PFSK-1 (cell line): Measurements from ENCODE around the gene CRIP1.

Experiments
- FOXP2 ChIP-seq: optimal IDR thresholded peaks from 2 replicates; pipeline ENCODE3; 2011; ENCODE audit warnings: borderline replicate concordance, control low read depth, inconsistent platforms; ENCODE audit not compliant: insufficient read depth; ENCODE audit errors: extremely low read length, extremely low read depth
- POLR2AphosphoS5 ChIP-seq: IDR thresholded peaks from 2 replicates; pipeline ENCODE4 v1.6.1; 2012; ENCODE audit warnings: low read depth, mild to moderate bottlenecking, control low read depth, low read length, moderate library complexity
- SIN3A ChIP-seq: IDR thresholded peaks from 2 replicates; pipeline ENCODE4 v1.6.1; 2012; ENCODE audit warnings: mild to moderate bottlenecking, low read length, moderate library complexity, borderline replicate concordance; ENCODE audit not compliant: insufficient read depth
- TAF1 ChIP-seq: IDR thresholded peaks from 2 replicates; pipeline ENCODE4 v1.6.1; 2012; ENCODE audit warnings: low read length, control low read depth, borderline replicate concordance; ENCODE audit not compliant: insufficient read depth
- TF ChIP-seq, protein P1 (sequence below), 2 experiments: IDR thresholded peaks; 2 replicates each; pipeline versions ENCODE4 v1.6.1 to v1.8.0; 2011 to 2012; ENCODE audit warnings: low read depth in 2 of 2, low read length in 2 of 2, control low read depth in 1 of 2, inconsistent platforms in 1 of 2, mild to moderate bottlenecking in 1 of 2, moderate library complexity in 1 of 2; ENCODE audit not compliant: insufficient read depth in 1 of 2

The CRIP1 gene

GRCh38 chr14:105456736-105457617 lies 29.7 kb upstream of the CRIP1 start:
- no peak for TF ChIP-seq FOXP2
- TF ChIP-seq, protein P1, sequence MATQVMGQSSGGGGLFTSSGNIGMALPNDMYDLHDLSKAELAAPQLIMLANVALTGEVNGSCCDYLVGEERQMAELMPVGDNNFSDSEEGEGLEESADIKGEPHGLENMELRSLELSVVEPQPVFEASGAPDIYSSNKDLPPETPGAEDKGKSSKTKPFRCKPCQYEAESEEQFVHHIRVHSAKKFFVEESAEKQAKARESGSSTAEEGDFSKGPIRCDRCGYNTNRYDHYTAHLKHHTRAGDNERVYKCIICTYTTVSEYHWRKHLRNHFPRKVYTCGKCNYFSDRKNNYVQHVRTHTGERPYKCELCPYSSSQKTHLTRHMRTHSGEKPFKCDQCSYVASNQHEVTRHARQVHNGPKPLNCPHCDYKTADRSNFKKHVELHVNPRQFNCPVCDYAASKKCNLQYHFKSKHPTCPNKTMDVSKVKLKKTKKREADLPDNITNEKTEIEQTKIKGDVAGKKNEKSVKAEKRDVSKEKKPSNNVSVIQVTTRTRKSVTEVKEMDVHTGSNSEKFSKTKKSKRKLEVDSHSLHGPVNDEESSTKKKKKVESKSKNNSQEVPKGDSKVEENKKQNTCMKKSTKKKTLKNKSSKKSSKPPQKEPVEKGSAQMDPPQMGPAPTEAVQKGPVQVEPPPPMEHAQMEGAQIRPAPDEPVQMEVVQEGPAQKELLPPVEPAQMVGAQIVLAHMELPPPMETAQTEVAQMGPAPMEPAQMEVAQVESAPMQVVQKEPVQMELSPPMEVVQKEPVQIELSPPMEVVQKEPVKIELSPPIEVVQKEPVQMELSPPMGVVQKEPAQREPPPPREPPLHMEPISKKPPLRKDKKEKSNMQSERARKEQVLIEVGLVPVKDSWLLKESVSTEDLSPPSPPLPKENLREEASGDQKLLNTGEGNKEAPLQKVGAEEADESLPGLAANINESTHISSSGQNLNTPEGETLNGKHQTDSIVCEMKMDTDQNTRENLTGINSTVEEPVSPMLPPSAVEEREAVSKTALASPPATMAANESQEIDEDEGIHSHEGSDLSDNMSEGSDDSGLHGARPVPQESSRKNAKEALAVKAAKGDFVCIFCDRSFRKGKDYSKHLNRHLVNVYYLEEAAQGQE (IDR thresholded peaks at IDR 0.05; ENCODE audit: insufficient read depth in 1 of 2, low read depth in 2 of 2, low read length in 2 of 2): no peak
- TF ChIP-seq SIN3A: no peak
- TF ChIP-seq POLR2AphosphoS5: no peak
- no peak for TF ChIP-seq TAF1

DNA sequence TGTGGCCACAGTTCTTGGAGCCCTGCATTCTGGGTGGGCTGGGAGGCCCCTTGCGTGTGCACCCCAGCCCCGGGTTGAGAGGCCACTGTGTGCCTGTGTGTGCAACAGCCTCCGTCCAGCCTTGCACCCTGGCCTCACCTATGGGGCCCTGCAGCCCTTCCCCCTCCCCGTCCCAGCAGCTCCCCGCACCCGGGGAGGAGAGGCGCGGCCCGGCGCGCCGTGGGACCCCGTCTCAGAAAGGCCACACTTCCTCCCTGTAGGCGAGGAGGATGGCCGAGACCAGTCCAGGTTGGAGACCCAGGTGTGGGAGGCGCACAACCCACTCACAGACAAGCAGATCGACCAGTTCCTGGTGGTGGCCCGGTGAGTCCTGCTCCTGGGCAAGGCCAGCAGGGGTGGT lies 28.7 kb upstream of the CRIP1 start:
- TF ChIP-seq POLR2AphosphoS5 (no peak), FOXP2 (no peak), TAF1 (no peak)
- TF ChIP-seq, protein P1 (IDR thresholded peaks at IDR 0.05; ENCODE audit: insufficient read depth in 1 of 2, low read depth in 2 of 2, low read length in 2 of 2): no peak

DNA sequence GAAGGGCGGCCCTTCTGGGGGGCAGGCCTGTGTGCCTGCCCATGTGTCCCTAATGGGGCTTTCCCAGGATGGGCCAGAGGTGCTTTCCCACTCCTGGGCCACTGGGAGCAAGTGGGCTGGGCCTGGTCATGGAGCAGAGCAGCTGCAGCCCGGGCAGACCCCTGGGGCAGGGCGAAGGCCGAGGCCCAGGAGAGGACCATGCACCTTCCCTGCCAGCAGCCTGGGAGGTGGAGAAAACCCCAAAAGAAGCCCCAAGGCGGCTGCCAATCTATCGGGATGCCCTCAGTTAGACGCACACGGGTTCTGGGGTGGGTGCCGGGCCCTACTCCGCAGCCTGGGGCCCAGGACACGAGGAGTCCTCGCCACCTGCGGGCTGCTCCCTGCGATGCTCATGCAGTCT lies 28.1 kb upstream of the CRIP1 start:
- TF ChIP-seq SIN3A (no peak), POLR2AphosphoS5 (no peak), FOXP2 (no peak), TAF1 (no peak)
- TF ChIP-seq, protein P1 (IDR thresholded peaks at IDR 0.05; ENCODE audit: insufficient read depth in 1 of 2, low read depth in 2 of 2, low read length in 2 of 2): no peak

DNA sequence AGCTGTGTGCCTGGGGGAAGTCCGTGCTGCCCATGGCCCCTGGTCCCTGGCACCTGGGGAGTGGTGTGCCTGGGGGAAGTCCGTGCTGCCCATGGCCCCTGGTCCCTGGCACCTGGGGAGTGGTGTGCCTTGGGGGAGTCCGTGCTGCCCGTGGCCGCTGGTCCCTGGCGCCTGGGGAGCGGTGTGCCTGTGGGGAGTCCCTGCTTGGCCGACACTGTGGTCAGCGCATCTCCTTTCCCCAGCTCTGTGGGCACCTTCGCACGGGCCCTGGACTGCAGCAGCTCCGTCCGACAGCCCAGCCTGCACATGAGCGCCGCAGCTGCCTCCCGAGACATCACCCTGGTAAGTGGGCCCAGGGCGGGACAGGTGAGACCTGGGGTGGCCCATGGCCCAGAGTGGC lies 26.6 kb upstream of the CRIP1 start:
- TF ChIP-seq SIN3A (no peak), FOXP2 (no peak), TAF1 (no peak), POLR2AphosphoS5 (no peak)
- TF ChIP-seq, protein P1 (IDR thresholded peaks at IDR 0.05; ENCODE audit: insufficient read depth in 1 of 2, low read depth in 2 of 2, low read length in 2 of 2): no peak

DNA sequence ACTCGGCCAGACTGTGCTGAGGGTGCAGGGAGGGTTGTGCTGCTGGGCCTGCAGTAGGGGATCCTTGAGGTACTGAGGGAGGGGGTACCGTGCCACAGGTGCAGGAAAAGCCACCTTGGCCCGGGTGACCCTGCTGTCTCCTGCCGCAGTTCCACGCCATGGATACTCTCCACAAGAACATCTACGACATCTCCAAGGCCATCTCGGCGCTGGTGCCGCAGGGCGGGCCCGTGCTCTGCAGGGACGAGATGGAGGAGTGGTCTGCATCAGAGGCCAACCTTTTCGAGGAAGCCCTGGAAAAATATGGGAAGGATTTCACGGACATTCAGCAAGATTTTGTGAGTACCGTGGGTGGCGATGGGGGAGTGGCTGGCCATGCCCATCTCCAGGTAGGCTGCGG lies 26.1 kb upstream of the CRIP1 start:
- TF ChIP-seq FOXP2 (no peak), SIN3A (no peak), POLR2AphosphoS5 (no peak), TAF1 (no peak)
- TF ChIP-seq, protein P1 (IDR thresholded peaks at IDR 0.05; ENCODE audit: insufficient read depth in 1 of 2, low read depth in 2 of 2, low read length in 2 of 2): no peak
